ENCODE results near the gene NOP53. TPM values are rescaled to one million over a fixed set of nuclear protein-coding genes. Genes with fewer than 3 reads are reported as not detected.

Gene NOP53
- total and polyA plus RNA-seq, 2 of the 13 experiments (the other 11 are each of a cell fraction or from before 2014, with no cell fraction given): 53.9 to 141 TPM

DNA sequence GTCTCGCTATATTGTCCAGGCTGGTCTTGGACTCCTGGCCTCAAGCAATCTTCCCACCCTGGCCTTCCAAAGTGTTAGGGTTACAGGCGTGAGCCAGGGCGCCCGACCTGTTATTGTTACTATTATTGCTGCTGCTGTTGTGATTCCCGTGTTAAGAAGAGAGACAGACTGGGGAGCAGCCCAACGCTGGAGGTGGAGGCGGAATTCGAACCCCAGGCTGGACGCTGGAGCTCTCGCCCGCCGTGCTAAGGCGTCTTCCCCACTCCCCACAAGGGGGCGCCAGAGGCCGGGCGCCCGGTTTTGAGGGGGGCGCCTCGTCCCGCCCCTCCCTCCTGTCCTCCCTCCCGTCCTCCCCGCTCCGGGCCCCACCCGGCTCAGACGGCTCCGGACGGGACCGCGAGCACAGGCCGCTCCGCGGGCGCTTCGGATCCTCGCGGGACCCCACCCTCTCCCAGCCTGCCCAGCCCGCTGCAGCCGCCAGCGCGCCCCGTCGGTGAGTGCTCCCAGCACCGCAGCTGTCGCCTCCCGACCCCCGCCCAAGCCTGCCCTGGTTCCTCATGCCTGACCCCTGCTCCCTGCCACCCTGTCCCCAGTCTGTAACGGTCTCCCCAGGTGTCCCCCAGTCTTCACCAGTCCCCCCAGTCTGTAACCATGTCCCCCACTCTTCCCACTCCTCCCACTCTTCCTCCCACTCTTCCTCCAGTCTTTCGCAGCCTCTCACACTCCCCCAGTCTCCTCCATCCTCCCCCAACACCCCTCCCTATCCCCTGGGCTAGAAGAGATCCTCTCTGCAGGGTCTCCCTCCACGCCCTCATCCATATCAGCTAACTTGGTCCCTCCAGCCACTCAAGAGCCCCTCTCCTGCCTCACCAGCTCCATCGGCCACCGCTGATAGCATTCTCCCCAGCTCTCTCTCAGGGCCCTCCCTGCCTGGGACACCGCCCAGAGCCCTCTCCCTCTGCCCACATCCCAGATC lies 32.0 kb upstream of the NOP53 start, which contains the start of gene EHD2 (continued):
- TF ChIP-seq, protein P1, sequence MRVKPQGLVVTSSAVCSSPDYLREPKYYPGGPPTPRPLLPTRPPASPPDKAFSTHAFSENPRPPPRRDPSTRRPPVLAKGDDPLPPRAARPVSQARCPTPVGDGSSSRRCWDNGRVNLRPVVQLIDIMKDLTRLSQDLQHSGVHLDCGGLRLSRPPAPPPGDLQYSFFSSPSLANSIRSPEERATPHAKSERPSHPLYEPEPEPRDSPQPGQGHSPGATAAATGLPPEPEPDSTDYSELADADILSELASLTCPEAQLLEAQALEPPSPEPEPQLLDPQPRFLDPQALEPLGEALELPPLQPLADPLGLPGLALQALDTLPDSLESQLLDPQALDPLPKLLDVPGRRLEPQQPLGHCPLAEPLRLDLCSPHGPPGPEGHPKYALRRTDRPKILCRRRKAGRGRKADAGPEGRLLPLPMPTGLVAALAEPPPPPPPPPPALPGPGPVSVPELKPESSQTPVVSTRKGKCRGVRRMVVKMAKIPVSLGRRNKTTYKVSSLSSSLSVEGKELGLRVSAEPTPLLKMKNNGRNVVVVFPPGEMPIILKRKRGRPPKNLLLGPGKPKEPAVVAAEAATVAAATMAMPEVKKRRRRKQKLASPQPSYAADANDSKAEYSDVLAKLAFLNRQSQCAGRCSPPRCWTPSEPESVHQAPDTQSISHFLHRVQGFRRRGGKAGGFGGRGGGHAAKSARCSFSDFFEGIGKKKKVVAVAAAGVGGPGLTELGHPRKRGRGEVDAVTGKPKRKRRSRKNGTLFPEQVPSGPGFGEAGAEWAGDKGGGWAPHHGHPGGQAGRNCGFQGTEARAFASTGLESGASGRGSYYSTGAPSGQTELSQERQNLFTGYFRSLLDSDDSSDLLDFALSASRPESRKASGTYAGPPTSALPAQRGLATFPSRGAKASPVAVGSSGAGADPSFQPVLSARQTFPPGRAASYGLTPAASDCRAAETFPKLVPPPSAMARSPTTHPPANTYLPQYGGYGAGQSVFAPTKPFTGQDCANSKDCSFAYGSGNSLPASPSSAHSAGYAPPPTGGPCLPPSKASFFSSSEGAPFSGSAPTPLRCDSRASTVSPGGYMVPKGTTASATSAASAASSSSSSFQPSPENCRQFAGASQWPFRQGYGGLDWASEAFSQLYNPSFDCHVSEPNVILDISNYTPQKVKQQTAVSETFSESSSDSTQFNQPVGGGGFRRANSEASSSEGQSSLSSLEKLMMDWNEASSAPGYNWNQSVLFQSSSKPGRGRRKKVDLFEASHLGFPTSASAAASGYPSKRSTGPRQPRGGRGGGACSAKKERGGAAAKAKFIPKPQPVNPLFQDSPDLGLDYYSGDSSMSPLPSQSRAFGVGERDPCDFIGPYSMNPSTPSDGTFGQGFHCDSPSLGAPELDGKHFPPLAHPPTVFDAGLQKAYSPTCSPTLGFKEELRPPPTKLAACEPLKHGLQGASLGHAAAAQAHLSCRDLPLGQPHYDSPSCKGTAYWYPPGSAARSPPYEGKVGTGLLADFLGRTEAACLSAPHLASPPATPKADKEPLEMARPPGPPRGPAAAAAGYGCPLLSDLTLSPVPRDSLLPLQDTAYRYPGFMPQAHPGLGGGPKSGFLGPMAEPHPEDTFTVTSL (CRISPR knock-in tag; IDR thresholded peaks at IDR 0.05; ENCODE audit: borderline replicate concordance): no peak
- TF ChIP-seq, protein P2, sequence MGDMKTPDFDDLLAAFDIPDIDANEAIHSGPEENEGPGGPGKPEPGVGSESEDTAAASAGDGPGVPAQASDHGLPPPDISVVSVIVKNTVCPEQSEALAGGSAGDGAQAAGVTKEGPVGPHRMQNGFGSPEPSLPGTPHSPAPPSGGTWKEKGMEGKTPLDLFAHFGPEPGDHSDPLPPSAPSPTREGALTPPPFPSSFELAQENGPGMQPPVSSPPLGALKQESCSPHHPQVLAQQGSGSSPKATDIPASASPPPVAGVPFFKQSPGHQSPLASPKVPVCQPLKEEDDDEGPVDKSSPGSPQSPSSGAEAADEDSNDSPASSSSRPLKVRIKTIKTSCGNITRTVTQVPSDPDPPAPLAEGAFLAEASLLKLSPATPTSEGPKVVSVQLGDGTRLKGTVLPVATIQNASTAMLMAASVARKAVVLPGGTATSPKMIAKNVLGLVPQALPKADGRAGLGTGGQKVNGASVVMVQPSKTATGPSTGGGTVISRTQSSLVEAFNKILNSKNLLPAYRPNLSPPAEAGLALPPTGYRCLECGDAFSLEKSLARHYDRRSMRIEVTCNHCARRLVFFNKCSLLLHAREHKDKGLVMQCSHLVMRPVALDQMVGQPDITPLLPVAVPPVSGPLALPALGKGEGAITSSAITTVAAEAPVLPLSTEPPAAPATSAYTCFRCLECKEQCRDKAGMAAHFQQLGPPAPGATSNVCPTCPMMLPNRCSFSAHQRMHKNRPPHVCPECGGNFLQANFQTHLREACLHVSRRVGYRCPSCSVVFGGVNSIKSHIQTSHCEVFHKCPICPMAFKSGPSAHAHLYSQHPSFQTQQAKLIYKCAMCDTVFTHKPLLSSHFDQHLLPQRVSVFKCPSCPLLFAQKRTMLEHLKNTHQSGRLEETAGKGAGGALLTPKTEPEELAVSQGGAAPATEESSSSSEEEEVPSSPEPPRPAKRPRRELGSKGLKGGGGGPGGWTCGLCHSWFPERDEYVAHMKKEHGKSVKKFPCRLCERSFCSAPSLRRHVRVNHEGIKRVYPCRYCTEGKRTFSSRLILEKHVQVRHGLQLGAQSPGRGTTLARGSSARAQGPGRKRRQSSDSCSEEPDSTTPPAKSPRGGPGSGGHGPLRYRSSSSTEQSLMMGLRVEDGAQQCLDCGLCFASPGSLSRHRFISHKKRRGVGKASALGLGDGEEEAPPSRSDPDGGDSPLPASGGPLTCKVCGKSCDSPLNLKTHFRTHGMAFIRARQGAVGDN (CRISPR knock-in tag; IDR thresholded peaks at IDR 0.05): peak; percentile 49
- TF ChIP-seq CREM (IDR thresholded peaks at IDR 0.05) (no peak), CREM (CRISPR knock-in tag; IDR thresholded peaks at IDR 0.05) (no peak), RAD21 (CRISPR knock-in tag; IDR thresholded peaks at IDR 0.05) (peak; percentile 84), NFYC (CRISPR knock-in tag; IDR thresholded peaks at IDR 0.05) (no peak), KDM2A (CRISPR knock-in tag; IDR thresholded peaks at IDR 0.05; ENCODE audit: borderline replicate concordance, low read depth) (0 out of 2 replicates have a peak, but pooled peaks have one; percentile 50), ZNF792 (CRISPR knock-in tag; IDR thresholded peaks at IDR 0.05) (no peak), YY1 (IDR thresholded peaks at IDR 0.05; ENCODE audit: insufficient read depth, insufficient replicate concordance, low read depth, low read length) (peak; percentile 24), IRF2 (CRISPR knock-in tag; IDR thresholded peaks at IDR 0.05) (no peak), ZBTB7B (CRISPR knock-in tag; IDR thresholded peaks at IDR 0.05) (0 out of 2 replicates have a peak, but pooled peaks have one; percentile 33)
- TF ChIP-seq, protein P3, sequence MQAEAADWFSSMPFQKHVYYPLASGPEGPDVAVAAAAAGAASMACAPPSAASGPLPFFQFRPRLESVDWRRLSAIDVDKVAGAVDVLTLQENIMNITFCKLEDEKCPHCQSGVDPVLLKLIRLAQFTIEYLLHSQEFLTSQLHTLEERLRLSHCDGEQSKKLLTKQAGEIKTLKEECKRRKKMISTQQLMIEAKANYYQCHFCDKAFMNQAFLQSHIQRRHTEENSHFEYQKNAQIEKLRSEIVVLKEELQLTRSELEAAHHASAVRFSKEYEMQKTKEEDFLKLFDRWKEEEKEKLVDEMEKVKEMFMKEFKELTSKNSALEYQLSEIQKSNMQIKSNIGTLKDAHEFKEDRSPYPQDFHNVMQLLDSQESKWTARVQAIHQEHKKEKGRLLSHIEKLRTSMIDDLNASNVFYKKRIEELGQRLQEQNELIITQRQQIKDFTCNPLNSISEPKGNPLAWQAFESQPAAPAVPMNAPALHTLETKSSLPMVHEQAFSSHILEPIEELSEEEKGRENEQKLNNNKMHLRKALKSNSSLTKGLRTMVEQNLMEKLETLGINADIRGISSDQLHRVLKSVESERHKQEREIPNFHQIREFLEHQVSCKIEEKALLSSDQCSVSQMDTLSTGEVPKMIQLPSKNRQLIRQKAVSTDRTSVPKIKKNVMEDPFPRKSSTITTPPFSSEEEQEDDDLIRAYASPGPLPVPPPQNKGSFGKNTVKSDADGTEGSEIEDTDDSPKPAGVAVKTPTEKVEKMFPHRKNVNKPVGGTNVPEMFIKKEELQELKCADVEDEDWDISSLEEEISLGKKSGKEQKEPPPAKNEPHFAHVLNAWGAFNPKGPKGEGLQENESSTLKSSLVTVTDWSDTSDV (CRISPR knock-in tag; IDR thresholded peaks at IDR 0.05): no peak
- TF ChIP-seq, protein P4, sequence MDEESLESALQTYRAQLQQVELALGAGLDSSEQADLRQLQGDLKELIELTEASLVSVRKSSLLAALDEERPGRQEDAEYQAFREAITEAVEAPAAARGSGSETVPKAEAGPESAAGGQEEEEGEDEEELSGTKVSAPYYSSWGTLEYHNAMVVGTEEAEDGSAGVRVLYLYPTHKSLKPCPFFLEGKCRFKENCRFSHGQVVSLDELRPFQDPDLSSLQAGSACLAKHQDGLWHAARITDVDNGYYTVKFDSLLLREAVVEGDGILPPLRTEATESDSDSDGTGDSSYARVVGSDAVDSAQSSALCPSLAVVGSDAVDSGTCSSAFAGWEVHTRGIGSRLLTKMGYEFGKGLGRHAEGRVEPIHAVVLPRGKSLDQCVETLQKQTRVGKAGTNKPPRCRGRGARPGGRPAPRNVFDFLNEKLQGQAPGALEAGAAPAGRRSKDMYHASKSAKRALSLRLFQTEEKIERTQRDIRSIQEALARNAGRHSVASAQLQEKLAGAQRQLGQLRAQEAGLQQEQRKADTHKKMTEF (CRISPR knock-in tag; IDR thresholded peaks at IDR 0.05): peak; percentile 31; the same call in 1 of the 2 replicates
